ENCODE measurements around the gene RIN3.
A peak's percentile ranks its signal among the peaks of the same experiment; 100 is the strongest.

Gene RIN3

DNA sequence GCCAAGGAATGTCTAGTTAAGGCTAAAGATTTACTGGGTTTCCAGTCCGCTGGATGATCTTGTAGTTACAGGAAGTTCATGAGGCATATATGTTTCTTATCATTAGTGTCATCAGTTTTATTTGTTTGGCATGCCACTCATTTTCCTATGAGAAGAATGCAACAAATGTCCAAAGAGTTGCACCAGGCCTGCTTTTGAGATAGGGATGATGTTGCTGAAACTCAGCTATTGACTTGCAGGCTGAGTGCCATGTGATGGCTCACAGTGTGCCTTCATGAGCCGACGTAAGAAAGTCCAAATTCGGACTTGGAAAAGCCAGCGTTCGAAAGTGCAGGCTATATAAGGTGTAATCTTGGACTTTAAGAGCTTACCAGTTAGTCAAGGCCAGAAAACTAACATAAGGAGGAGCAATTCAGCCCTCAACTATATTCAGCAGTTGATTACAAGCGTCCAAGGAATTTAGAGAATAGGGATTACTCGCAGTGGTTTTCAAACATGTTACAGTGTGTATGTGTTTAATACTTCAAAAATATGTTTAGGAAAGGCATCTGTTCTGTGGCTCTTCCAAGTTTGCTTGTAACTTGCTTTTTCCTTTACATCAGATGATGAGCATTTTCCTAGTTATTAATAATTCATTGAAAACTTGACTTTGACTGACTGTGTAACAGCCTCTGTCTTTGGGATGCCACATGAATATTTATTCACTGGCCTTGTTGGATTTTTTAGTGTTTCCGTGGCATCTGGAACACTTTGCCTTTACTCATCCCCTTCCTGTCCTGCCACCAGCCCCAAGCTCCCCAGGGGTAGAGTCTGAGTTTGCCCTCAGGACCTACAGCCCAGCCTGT, 133.6 kb downstream of the RIN3 start:
- no peak for DNase-seq

DNA sequence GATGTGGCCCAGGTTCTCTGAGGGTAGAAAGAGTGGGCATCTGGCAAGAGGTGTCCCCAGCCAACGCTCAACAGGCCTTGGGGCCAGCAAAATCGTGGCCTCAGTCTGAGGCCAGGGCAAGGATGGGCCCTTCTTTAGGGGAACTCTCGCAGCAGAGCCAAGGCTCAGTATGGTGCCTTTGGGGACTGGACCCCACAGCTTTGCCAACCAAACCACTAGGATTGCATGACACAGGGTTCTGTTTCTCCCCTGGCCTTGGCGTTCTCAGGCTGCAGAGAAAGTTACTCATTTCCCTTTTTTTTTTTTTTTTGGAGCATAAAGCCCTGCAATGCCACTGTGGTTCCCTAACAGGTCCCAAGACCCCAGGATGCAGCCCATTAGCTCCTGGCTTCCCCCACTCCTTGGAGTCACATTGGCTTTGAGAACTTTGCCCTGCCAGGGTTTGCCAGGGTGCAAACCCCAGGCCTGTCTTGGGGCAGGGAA, 134.3 kb downstream of the RIN3 start:
- DNase-seq: no peak

GRCh38 chr14:92649066-92649465, 135.5 kb downstream of the RIN3 start:
- no peak for DNase-seq

DNA sequence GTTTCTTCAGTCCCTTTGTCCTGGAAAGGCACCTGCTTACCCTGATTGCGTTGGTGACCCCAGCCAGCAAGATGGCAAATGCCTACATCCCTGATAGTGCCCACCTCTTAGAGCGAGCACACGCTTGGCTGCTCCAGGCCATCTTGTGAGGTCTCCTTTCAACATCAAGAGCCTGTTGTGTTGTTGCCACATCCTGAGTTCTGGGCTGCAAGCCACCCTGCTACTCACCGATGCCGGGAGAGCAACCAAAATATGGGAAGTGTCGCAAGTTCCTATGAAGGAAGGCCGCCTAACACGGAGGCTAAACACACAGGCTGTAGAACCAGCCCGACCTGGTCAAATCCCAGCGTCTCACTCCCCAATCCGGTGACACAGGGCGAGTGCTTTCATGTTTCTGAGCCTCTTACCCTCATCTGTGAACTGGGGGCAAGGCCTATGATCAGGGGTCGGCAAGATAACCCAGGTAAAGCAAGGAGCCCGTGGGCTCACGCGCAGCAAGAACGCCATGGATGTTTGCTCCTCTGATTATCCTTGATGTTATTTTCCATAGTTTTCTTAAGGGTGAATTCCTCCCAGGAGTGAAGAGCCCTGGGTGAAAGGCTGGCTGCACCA, 136.5 kb downstream of the RIN3 start:
- DNase-seq: peak in 32 of 51 donors; percentile 7 to 80 (median 38)

GRCh38 chr14:92650581-92651105, 137.1 kb downstream of the RIN3 start:
- DNase-seq: no peak

DNA sequence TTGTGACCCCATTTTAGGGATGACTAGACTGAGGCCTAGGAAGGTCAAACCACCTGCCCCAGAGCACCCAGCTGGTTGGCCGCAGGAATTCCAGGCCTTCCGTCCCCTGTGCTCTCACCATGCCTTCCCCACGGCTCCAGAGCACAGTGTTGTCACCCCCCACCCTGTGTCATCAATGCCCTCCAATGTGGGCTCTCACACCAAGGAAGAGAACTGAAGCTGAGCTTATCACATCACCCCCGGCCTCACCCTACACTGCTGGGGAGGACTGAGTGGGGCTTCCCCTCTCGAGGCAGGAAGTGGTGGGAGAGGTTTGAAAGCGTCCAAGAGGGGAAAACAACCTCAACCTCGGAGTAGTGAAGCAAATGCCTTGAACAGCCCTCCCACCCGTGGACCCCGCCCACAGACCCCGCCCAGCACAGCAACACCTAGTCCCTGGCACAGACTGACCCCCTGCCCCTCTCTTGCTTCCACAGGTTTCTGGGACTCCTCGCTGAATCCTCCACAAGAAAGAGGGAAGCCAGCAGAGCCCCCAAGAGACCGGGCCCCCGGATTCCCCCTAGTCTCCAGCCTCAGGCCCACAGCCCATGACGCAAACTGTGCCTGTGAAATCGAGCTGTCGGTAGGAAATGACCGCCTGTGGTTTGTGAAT, 137.7 kb downstream of the RIN3 start:
- DNase-seq: peak in 24 of 51 donors; percentile 8 to 50 (median 21)

GRCh38 chr14:92651758-92652406, 138.3 kb downstream of the RIN3 start:
- peak in 5 of 51 donors; percentile 14 to 45 (median 24) for DNase-seq

GRCh38 chr14:92652413-92653151, 139.0 kb downstream of the RIN3 start:
- no peak for DNase-seq

DNA sequence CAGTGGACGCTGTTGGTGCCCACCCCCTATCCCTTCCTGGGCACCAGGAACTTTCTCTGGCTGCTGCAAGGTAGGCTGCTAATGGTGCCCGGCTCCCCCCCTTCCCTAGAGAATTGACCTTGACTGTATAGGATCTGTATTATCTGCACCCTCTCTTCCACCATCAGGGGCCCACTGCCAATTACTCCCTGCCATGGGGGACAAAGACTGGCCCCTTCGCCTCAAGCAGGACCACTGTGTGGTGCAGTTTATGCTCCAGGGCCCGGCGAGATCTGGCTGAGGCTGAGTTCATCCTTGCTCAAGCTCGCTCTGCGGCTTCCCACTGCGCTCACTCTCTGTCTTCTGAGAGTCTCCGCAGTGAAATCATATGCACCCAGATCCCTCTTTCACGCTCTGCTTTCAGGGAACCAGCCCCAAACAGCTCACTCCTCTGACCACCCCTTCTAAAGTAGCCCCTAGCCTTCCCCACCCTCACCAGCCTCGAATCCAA, 139.6 kb downstream of the RIN3 start:
- no peak for DNase-seq

- no peak for DNase-seq
Measured at GRCh38 chr14:92654239-92654901, 140.8 kb downstream of the RIN3 start.

DNA sequence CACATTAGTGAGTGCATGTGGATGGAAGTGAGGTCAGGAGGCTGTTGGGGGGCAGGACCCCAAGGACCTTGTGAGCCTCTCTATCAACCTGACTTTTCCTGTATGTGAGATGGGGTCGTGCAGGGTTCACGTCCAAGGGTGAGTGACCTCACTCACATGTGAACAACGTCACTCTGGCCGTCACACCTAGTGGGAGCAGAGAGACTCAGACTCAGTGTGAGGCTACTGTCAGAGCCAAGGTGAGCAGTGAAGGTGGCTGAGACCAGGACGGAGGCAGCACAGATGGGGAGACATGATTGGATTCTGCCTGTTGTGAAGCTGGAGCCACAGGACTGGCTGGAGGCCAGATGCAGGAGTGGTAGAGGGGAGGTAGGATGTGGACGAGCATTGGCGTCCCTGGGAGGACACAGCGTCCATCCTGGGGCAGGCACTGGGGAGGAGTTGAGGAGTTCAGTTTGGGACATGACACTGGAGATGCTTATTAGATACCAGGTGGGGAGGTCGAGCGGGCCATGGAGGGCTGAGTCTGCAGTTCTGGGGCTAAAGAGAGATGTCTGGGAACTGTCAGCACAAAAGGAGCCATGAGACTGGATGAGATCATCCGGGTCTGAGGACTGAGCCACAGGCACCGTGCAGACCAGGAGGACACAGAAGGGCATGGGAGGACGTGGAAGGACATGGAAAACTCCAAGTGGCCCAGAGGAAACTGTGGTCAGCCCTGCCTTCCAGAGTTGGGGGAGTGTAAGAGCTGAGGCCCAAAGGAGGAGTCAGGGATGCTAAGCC, 142.0 kb downstream of the RIN3 start:
- DNase-seq: no peak

DNA sequence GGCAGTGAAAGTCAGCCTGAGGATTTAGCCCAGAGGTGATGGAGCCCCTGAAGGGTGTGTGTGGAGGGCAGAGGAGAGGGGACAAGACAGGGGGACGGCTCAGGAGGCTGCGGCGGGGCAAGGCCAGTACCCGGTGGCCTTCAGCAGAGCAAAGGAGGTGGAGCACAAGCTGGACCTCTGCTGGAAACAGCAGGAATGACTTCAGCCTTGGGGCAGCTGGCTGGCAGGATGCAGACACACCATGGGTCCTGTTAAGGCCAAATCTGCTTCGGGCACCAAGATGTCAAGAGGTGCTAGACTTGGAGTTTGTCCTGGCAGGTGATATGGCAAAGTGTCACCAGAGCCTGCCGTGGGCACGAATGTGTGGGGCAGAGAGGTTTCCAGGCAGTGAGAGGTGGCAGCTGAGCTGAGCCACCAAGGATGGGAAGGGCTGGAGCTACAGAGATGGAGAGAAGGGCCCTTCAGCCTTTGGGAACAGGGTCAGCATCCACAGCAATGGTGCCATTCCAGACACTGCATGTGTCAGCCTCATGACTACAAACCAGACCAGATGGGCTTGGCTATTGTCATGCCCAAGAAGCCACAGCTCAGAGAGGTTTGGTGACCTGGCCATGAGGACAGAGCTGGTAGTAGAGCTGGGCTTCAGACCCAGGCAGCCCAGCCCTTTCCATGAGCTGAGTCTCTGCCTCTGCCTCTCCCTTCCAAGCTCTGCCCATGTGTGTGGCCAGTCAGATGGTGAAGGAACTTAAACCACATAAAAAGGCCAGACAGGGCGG, 142.9 kb downstream of the RIN3 start:
- DNase-seq: no peak

- peak in 12 of 51 donors; percentile 13 to 50 (median 20) for DNase-seq
Measured at GRCh38 chr14:92657457-92658142, 144.0 kb downstream of the RIN3 start.

DNA sequence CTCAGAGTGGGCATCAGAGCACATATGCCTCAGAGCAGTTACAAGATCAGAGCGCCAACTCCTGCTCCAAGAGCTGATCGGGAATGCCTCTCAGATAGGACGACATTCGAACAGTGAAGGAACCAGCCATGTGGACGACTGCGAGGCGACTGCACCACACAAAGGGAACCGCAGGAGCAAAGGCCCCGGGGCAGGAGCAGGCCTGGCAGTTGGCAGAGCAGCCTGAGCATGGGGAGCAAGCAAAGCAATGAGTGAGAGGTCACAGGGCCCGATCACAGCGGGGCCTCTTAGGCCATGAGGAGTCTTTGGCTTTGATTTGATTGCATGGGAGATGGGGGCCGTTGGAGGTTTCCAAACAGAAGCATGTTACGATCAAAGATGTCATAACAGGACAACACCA, 144.6 kb downstream of the RIN3 start:
- DNase-seq: no peak

DNA sequence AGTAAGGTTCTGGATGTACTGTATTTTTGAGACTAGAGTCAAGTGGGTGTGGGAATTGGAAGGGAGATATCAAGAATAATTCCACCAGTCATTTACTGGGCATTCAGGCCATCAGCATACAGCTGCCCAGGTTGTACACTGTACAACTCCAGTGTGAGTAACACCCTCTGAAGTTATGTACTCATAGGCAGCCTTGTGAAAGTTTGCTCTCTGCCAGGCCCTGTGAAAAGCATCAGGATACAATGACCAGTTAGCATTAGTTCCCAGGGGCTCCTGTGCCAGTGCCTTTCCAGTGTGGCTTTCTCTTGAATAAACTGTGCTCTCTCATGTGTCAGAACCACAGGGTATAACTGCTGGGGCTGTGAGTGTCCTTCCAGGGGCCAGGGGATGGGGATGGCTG, 145.1 kb downstream of the RIN3 start:
- DNase-seq: no peak

GRCh38 chr14:92659765-92660561, 146.4 kb downstream of the RIN3 start:
- DNase-seq: peak in 15 of 51 donors; percentile 9 to 45 (median 26)

GRCh38 chr14:92660571-92660970, 147.0 kb downstream of the RIN3 start:
- DNase-seq: peak in 1 of 51 donors; percentile 19

All from hypothalamus (tissue), 51 donors.